GM12873 (cell line): ENCODE data around the gene EYS.

Experiments
- CTCF ChIP-seq: IDR thresholded peaks from 2 replicates; pipeline ENCODE4 v1.5.1; 2012; ENCODE audit warnings: low read depth, mild to moderate bottlenecking, moderate library complexity, low read length, control low read depth; ENCODE audit not compliant: insufficient read depth; ENCODE audit errors: missing control alignments

Gene EYS

DNA sequence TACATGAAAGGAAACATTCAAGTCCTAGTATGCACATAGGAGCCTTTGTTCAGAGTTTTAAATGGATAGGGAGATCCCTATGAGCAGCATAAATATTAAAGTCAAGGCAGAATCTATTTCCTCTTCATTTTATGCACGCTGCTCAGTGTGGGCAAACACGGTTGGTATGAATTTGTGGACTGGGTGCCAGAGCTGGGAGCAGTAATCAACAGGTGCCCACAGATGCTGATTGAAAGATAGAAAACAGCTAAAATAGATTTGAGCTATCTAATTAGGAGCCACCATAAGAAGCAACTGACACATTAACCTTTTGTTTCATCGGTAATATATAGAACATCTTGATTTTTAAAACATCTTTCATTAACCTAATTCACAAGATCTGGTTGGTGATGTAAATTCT is 175.5 kb downstream of the EYS start:
- TF ChIP-seq CTCF: no peak

- TF ChIP-seq CTCF: no peak
Measured at GRCh38 chr6:65524232-65524631, 182.8 kb downstream of the EYS start.

DNA sequence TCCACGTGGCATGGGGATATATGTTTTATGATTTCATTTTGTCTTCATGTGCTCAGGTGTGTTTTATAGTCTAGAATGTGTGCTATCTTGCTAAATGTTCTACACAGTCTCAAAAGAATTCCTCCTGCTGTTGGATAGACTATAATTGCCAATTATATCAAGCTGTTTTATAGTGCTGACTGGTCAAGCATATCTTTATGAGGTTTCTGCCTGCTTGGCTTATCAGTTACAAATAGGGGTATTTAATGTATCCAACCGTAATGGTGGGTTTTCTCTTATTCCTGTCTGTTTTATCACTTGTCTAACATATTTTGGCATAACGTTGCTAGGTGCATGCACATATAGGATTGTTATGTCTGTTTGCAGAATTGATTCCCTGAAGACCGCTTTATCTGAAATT is 201.3 kb downstream of the EYS start:
- no peak for TF ChIP-seq CTCF

GRCh38 chr6:65501045-65501444 is 206.0 kb downstream of the EYS start:
- no peak for TF ChIP-seq CTCF

DNA sequence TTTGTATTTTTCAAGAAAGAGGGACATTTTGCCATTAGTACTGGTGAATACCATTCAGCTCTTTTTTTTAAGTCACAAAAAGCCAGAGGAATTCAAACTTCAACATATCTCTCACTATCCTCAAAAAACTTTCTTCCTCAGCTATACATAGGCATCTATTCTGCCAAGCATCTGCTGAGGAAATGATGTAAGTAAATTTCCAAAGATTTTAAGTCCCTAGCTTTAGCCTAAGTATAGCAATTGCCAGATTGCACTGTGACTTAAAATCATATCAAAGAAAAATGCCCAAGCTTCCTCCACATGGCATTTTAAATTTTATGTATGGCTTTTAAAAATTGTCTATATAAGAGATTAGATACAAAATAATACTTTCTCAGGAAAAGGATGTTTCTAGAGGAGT is 237.4 kb downstream of the EYS start:
- no peak for TF ChIP-seq CTCF

- no peak for TF ChIP-seq CTCF
Measured at GRCh38 chr6:65468307-65468706, 238.7 kb downstream of the EYS start.

- no peak for TF ChIP-seq CTCF
Measured at GRCh38 chr6:65461121-65461520, 245.9 kb downstream of the EYS start.

GRCh38 chr6:65452333-65452732 is 254.7 kb downstream of the EYS start:
- no peak for TF ChIP-seq CTCF
